HEK293T (cell line): ENCODE results near the gene RBM27.

Source experiments
- CTCF ChIA-PET: fragments of 350-600 bp; formaldehyde crosslinking; extraction: SDS; loops from one replicate; lab custom pipeline; 2021; ENCODE audit warnings: antibody characterized with exemption, inconsistent platforms; lab: Yijun Ruan, JAX
- POLR2A ChIA-PET: fragments of 350-600 bp; formaldehyde crosslinking; extraction: SDS; loops from one replicate; lab custom pipeline; 2020; ENCODE audit warnings: antibody characterized with exemption, inconsistent platforms; lab: Yijun Ruan, JAX
- DNase-seq: peaks from one replicate; pipeline ENCODE4 v3.0.0; 2012; ENCODE audit warnings: mixed read lengths; ENCODE audit errors: extremely low spot score
- ARNT ChIP-seq: fragments of 450-650 bp; IDR thresholded peaks from 2 replicates; pipeline ENCODE4 v1.6.1; 2017; ENCODE audit warnings: mild to moderate bottlenecking
- BHLHE40 ChIP-seq: fragments of 450-650 bp; IDR thresholded peaks from 2 replicates; pipeline ENCODE4 v1.6.1; 2016; ENCODE audit warnings: mild to moderate bottlenecking, moderate library complexity, borderline replicate concordance
- CTBP1 ChIP-seq: fragments of 450-650 bp; IDR thresholded peaks from 2 replicates; pipeline ENCODE4 v1.6.1; 2016; ENCODE audit warnings: borderline replicate concordance
- ELF4 ChIP-seq: fragments of 450-650 bp; IDR thresholded peaks from 2 replicates; pipeline ENCODE4 v1.6.1; 2017; ENCODE audit warnings: antibody characterized with exemption
- FOXA1 ChIP-seq: fragments of 450-650 bp; IDR thresholded peaks from 2 replicates; pipeline ENCODE4 v1.6.1; 2016; ENCODE audit warnings: mild to moderate bottlenecking
- FOXK2 ChIP-seq: fragments of 450-650 bp; IDR thresholded peaks from 2 replicates; pipeline ENCODE4 v1.6.1; 2016; ENCODE audit warnings: mild to moderate bottlenecking
- FOXM1 ChIP-seq: fragments of 450-650 bp; IDR thresholded peaks from 2 replicates; pipeline ENCODE4 v1.6.1; 2017; ENCODE audit warnings: mild to moderate bottlenecking, borderline replicate concordance
- HDGF ChIP-seq: fragments of 450-650 bp; IDR thresholded peaks from 2 replicates; pipeline ENCODE4 v1.6.1; 2017; ENCODE audit warnings: antibody characterized with exemption, borderline replicate concordance
- L3MBTL2 ChIP-seq: fragments of 450-650 bp; conservative IDR thresholded peaks from 2 replicates; pipeline ENCODE4 v1.6.1; 2016; ENCODE audit warnings: mild to moderate bottlenecking
- LEF1 ChIP-seq: fragments of 450-650 bp; IDR thresholded peaks from 2 replicates; pipeline ENCODE4 v1.6.1; 2017; ENCODE audit warnings: mild to moderate bottlenecking, borderline replicate concordance
- NFRKB ChIP-seq: fragments of 450-650 bp; IDR thresholded peaks from 2 replicates; pipeline ENCODE4 v1.6.1; 2016; ENCODE audit warnings: mild to moderate bottlenecking, moderate library complexity
- SP1 ChIP-seq: fragments of 450-650 bp; IDR thresholded peaks from 2 replicates; pipeline ENCODE4 v1.6.1; 2017
- SUZ12 ChIP-seq: fragments of 450-650 bp; IDR thresholded peaks from 2 replicates; pipeline ENCODE4 v1.6.1; 2016; ENCODE audit warnings: mild to moderate bottlenecking
- TARDBP ChIP-seq: fragments of 450-650 bp; IDR thresholded peaks from 2 replicates; pipeline ENCODE4 v1.6.1; 2016
- ZNF384 ChIP-seq: fragments of 450-650 bp; IDR thresholded peaks from 2 replicates; pipeline ENCODE4 v1.6.1; 2016
- TF ChIP-seq, protein P1 (sequence below): fragments of 450-650 bp; IDR thresholded peaks from 2 replicates; pipeline ENCODE4 v1.6.1; 2016

Gene RBM27

DNA sequence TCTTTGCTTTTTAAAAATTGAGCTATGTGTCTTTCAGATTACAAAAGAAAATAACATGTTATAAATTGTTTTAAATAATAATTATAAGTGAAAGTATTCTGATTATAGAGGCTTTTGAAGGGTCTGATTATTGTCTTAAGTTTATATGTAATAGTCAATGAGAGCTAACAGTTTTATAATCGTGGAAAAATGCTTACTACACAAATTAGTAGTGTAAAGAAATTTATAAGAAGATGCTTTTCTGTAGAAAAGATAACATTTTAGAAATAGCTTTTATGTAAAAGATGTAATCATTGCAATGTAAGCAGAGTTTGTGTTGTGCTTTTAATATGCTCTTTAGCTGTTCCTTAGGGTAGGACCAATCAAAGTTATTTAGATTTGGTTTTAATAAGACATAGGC is 18.6 kb downstream of the RBM27 start:
- no peak for DNase-seq
- ChIA-PET CTCF (no interaction called here), POLR2A (interaction anchor here (0.8 kb wide), 1 partner anchor 19 kb away, joined by 3 read pairs; the partner anchor contains the start of gene RBM27)
- TF ChIP-seq SUZ12 (no peak), FOXA1 (no peak), SP1 (no peak), L3MBTL2 (no peak), CTBP1 (no peak), BHLHE40 (no peak)
- TF ChIP-seq, protein P1, sequence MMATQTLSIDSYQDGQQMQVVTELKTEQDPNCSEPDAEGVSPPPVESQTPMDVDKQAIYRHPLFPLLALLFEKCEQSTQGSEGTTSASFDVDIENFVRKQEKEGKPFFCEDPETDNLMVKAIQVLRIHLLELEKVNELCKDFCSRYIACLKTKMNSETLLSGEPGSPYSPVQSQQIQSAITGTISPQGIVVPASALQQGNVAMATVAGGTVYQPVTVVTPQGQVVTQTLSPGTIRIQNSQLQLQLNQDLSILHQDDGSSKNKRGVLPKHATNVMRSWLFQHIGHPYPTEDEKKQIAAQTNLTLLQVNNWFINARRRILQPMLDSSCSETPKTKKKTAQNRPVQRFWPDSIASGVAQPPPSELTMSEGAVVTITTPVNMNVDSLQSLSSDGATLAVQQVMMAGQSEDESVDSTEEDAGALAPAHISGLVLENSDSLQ: no peak

DNA sequence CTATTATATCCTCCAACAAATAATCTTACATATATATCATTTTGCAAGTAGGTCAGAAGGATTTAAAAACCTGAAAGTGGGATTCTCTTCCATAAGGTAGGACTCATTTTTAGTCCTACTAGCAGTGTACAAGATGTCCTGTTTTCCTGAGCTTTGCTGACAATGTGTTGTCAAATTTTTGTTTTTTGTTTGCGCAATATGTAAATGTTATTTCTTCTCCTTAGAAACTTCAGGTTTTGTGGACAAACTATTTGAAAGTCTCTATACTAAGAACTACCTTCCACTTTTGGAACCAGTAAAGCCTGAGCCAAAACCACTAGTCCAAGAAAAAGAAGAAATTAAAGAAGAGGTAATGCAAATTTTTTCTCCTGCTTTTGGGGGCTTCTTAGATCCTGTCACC is 19.8 kb downstream of the RBM27 start:
- TF ChIP-seq BHLHE40 (no peak), SUZ12 (no peak), SP1 (no peak), ZNF384 (no peak), ARNT (no peak), LEF1 (no peak), ELF4 (no peak), FOXM1 (no peak), NFRKB (no peak), FOXA1 (no peak), L3MBTL2 (no peak), TARDBP (no peak), CTBP1 (no peak), HDGF (no peak), FOXK2 (no peak)
- TF ChIP-seq, protein P1: no peak
- ChIA-PET CTCF (no interaction called here), POLR2A (no interaction called here)
- no peak for DNase-seq

DNA sequence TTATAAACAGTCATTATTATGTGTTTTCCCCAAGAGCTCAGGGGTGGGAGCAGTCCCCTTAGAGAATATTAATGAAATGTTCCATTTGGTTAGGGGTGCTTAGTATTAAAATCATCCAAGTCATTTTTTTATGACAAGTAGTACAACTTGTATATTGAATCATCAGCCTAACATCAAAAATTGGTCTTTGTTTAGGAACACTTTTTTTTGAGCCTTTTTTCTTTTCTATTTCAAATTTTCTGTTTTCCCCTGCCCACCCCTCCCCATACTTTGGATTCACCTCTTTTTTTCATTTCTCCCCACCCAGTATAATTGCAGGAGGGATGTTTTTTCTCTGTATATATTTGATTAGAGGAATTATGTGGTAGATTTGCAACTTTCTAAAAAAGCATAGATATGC is 25.8 kb downstream of the RBM27 start:
- CTCF ChIA-PET: no interaction called here
- POLR2A ChIA-PET: no interaction called here
- DNase-seq: no peak
- TF ChIP-seq FOXA1 (no peak), NFRKB (no peak), CTBP1 (no peak), ZNF384 (no peak), FOXK2 (no peak), L3MBTL2 (no peak), FOXM1 (no peak), ARNT (no peak), SP1 (no peak), BHLHE40 (no peak), LEF1 (no peak), TARDBP (no peak), SUZ12 (no peak), ELF4 (no peak), HDGF (no peak)
- TF ChIP-seq, protein P1: no peak

DNA sequence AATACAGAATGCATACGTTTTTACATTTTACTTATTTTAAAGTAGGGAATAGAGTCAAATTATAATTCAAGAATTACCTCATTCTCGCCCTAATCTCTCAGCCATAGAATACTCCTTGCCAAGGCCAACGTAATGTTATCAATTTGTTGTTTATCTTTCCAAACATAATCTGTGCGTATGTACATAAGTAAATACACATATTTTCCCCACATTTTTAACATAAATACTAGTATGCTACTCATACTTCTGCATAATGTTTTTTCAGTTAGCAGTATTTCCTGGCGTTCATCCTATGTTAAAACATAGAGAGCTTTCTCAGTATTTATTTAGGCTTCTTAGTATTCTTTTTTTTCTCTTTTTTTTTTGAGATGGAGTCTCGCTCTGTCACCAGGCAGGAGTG is 28.8 kb downstream of the RBM27 start:
- POLR2A ChIA-PET: no interaction called here
- no peak for TF ChIP-seq HDGF
- no peak for TF ChIP-seq FOXK2
- no peak for TF ChIP-seq ELF4
- no peak for TF ChIP-seq FOXM1
- CTCF ChIA-PET: no interaction called here
- no peak for DNase-seq

DNA sequence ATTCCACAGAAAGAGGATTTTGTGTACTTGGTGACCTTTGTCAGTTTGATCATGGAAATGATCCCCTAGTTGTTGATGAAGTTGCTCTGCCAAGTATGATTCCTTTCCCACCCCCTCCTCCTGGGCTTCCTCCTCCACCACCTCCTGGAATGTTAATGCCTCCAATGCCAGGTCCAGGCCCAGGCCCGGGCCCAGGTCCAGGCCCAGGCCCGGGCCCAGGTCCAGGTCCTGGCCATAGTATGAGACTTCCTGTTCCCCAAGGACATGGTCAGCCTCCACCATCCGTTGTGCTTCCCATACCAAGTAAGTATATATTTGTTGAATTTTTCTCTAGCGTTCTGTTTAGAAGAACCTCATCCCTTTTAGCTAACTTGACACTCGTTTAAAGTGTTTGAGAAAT is 30.0 kb downstream of the RBM27 start:
- ChIA-PET CTCF (no interaction called here), POLR2A (no interaction called here)
- DNase-seq: no peak
- TF ChIP-seq FOXK2: no peak
- no peak for TF ChIP-seq BHLHE40
- no peak for TF ChIP-seq HDGF
- TF ChIP-seq SP1: no peak
- no peak for TF ChIP-seq ARNT
- TF ChIP-seq LEF1: no peak
- TF ChIP-seq CTBP1: no peak
- TF ChIP-seq FOXA1: no peak
- TF ChIP-seq, protein P1: no peak
- TF ChIP-seq FOXM1: no peak
- no peak for TF ChIP-seq SUZ12
- TF ChIP-seq TARDBP: no peak
- no peak for TF ChIP-seq L3MBTL2

DNA sequence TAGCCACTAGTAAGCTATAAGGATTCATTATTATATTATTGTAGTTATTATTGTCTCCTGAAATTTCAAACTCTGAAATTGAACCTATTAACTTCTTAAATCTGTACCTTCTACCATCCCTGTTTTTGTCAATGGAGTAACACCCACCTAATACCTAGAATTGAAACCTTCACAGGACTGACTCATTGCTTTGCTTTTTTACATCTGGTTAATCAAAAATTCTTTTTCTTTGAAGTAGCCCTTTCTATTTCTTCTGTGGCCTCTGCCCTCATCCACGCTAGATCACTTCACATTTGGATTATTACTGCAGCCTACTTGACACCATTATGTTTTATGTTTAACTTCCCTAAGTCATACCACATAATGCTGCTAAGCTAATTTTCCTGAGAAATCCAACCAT is 35.6 kb downstream of the RBM27 start:
- no peak for DNase-seq
- TF ChIP-seq ARNT (no peak), BHLHE40 (no peak), SUZ12 (no peak), LEF1 (no peak), HDGF (no peak), ELF4 (no peak), SP1 (no peak), L3MBTL2 (no peak), FOXK2 (no peak), TARDBP (no peak), FOXM1 (no peak), ZNF384 (no peak), CTBP1 (no peak), NFRKB (no peak), FOXA1 (no peak)
- TF ChIP-seq, protein P1: no peak
- POLR2A ChIA-PET: no interaction called here
- CTCF ChIA-PET: no interaction called here
